Measurements from ENCODE around the gene KCNH1. TPM values are rescaled to one million over a fixed set of nuclear protein-coding genes. Genes with fewer than 3 reads are reported as not detected.
A peak's percentile ranks its signal among the peaks of the same experiment; 100 is the strongest.

KCNH1 gene
- total and polyA plus RNA-seq, 10 of the 15 experiments (the other 5 are each of a cell fraction or from before 2014, with no cell fraction given) = 0.02 to 0.04 (median 0.04) TPM; not detected in 7

- Histone ChIP-seq H3K4me1 (ENCODE audit: control insufficient read depth, insufficient read depth, low read length) (no peaks in the 10 kb centered on the region), H3K27ac (ENCODE audit: control insufficient read depth, insufficient read depth) (no peak overlapping the region), H3K4me3 (no peak overlapping the region), H3K79me2 (ENCODE audit: control insufficient read depth, insufficient read depth, low read length) (no peaks in the 10 kb centered on the region), H3K9me3 (replicated peaks; ENCODE audit: control insufficient read depth, insufficient read depth, low read length) (no peaks in the 10 kb centered on the region), H3K36me3 (ENCODE audit: control insufficient read depth in 2 of 2, insufficient read depth in 2 of 2, low read length in 1 of 2) (no peaks in the 10 kb centered on the region), H3K27me3 (replicated peaks in 1 of 2; ENCODE audit: control insufficient read depth in 2 of 2, insufficient read depth in 2 of 2, low read length in 1 of 2) (peaks cover 0 to 4% of the 10 kb centered on the region in 2 experiments; a peak in 2 of 4 replicates), H3K9ac (ENCODE audit: control insufficient read depth, insufficient read depth, low read length) (no peak overlapping the region), H2AFZ (ENCODE audit: control insufficient read depth, low read depth, low read length) (no peak overlapping the region), H3K4me2 (ENCODE audit: control insufficient read depth, insufficient read depth) (no peak overlapping the region), H4K20me1 (ENCODE audit: control insufficient read depth, insufficient read depth) (no peaks in the 10 kb centered on the region)
- peak; percentile 83 for FAIRE-seq
- in situ Hi-C loops (cut with MboI) (no loop called here), intact Hi-C loops (cut with micrococcal nuclease; ENCODE audit: unreplicated experiment) (loop anchor here (1.0 to 5.0 kb wide), 2 partner anchors 122 to 728 kb away; partner anchors contain the start of gene RCOR3)
- TF ChIP-seq IKZF2 (IDR thresholded peaks at IDR 0.05) = no peak
- no peak for TF ChIP-seq JUNB (IDR thresholded peaks at IDR 0.05)
- peak; percentile 46; the same call in 1 of the 2 replicates for TF ChIP-seq ZNF24 (IDR thresholded peaks at IDR 0.05)
- peak; percentile 63 to 70 (median 65) for TF ChIP-seq CTCF (IDR thresholded peaks at IDR 0.05 in 2 of 3, conservative IDR thresholded peaks at IDR 0.05 in 1 of 3; ENCODE audit: control insufficient read depth in 2 of 3, extremely low read depth in 1 of 3, insufficient read depth in 1 of 3, low read depth in 3 of 3, low read length in 3 of 3)
- 0 out of 2 replicates have a peak, but pooled peaks have one; percentile 41 for TF ChIP-seq SMARCA5 (IDR thresholded peaks at IDR 0.05)
- TF ChIP-seq RAD21 (IDR thresholded peaks at IDR 0.05; ENCODE audit: insufficient read depth, low read depth, low read length) = peak; percentile 78
- TF ChIP-seq SMC3 (IDR thresholded peaks at IDR 0.05; ENCODE audit: borderline replicate concordance, low read length) = peak; percentile 53; the same call in 1 of the 2 replicates
- TF ChIP-seq ZNF592 (IDR thresholded peaks at IDR 0.05) = 0 out of 2 replicates have a peak, but pooled peaks have one; percentile 70
- TF ChIP-seq REST (IDR thresholded peaks at IDR 0.05; ENCODE audit: low read depth, low read length) = no peak
- TF ChIP-seq MTA3 (IDR thresholded peaks at IDR 0.05; ENCODE audit: borderline replicate concordance, low read length) = no peak
- CTCF ChIA-PET = interaction anchor here (0.6 to 5.7 kb wide), 24 partner anchors 9 to 995 kb away, joined by 3 to 46 read pairs (median 4); no protein-coding TSS in a partner anchor
- 27% methylated on average over 5 of the region's 5 CpGs for WGBS (ENCODE audit: insufficient coverage, insufficient replicate concordance, low lambda C conversion rate, missing lambda C conversion rate)
- no TSS peak for BruUV-seq (replicated peaks)
- SMC1A ChIA-PET (ENCODE audit: uncharacterized antibody, unreplicated experiment) = interaction anchor here (0.5 to 3.2 kb wide), 15 partner anchors 9 to 993 kb away, joined by 3 to 12 read pairs (median 3); no protein-coding TSS in a partner anchor
- RAD21 ChIA-PET (ENCODE audit: unreplicated experiment) = interaction anchor here (0.7 to 3.1 kb wide), 9 partner anchors 186 to 992 kb away, joined by 3 to 48 read pairs (median 4); no protein-coding TSS in a partner anchor
- DNase-seq (ENCODE audit: low read depth, low spot score) = peak; percentile 9
- POLR2A ChIA-PET = no interaction called here
- ATAC-seq = peak; percentile 63
Measured at GRCh38 chr1:211135342-211135950, 1.5 kb upstream of the KCNH1 start.

All from GM12878 (cell line).